ENCODE measurements around the gene EEF2K.

EEF2K gene

GRCh38 chr16:22325598-22326368 lies 119.7 kb downstream of the EEF2K start:
- no peak for DNase-seq (ENCODE audit: low read depth)
- H3K4me3 ChIP-seq (ENCODE audit: low read depth, low read length) = no peak overlapping the region
- TF ChIP-seq CTCF (IDR thresholded peaks at IDR 0.05; ENCODE audit: low read depth, low read length, missing control alignments) = no peak

- no peak overlapping the region for H3K4me3 ChIP-seq (ENCODE audit: low read depth, low read length)
- no peak for DNase-seq (ENCODE audit: low read depth)
- no peak for TF ChIP-seq CTCF (IDR thresholded peaks at IDR 0.05; ENCODE audit: low read depth, low read length, missing control alignments)
Measured at GRCh38 chr16:22326369-22326652, 120.2 kb downstream of the EEF2K start.

- H3K4me3 ChIP-seq (ENCODE audit: low read depth, low read length) = no peak overlapping the region
- no peak for TF ChIP-seq CTCF (IDR thresholded peaks at IDR 0.05; ENCODE audit: low read depth, low read length, missing control alignments)
- DNase-seq (ENCODE audit: low read depth) = no peak
Measured at GRCh38 chr16:22326771-22327445, 120.8 kb downstream of the EEF2K start.

GRCh38 chr16:22327446-22327775 lies 121.3 kb downstream of the EEF2K start:
- no peak for DNase-seq (ENCODE audit: low read depth)
- TF ChIP-seq CTCF (IDR thresholded peaks at IDR 0.05; ENCODE audit: low read depth, low read length, missing control alignments) = no peak
- H3K4me3 ChIP-seq (ENCODE audit: low read depth, low read length) = no peak overlapping the region

GRCh38 chr16:22328081-22328725 lies 122.1 kb downstream of the EEF2K start:
- DNase-seq (ENCODE audit: low read depth) = no peak
- no peak overlapping the region for H3K4me3 ChIP-seq (ENCODE audit: low read depth, low read length)
- no peak for TF ChIP-seq CTCF (IDR thresholded peaks at IDR 0.05; ENCODE audit: low read depth, low read length, missing control alignments)

- TF ChIP-seq CTCF (IDR thresholded peaks at IDR 0.05; ENCODE audit: low read depth, low read length, missing control alignments) = no peak
- no peak overlapping the region for H3K4me3 ChIP-seq (ENCODE audit: low read depth, low read length)
- DNase-seq (ENCODE audit: low read depth) = no peak
Measured at GRCh38 chr16:22329199-22329695, 123.2 kb downstream of the EEF2K start.
